Activated naive CD8-positive, alpha-beta T cell treated with anti-CD3 and anti-CD28 coated beads for 36 hours (primary cell): ENCODE measurements around the gene APBA2. TPM values are rescaled to one million over a fixed set of nuclear protein-coding genes. Genes with fewer than 3 reads are reported as not detected.
A peak's percentile ranks its signal among the peaks of the same experiment; 100 is the strongest.

Experiments used
- DNase-seq: peaks from one replicate; pipeline ENCODE4 v3.0.0; 2021
- H3K27ac Mint-ChIP-seq: one replicate; pipeline ENCODE4 v1.8.0; 2022; ENCODE audit warnings: mild to moderate bottlenecking, moderate library complexity, mixed read lengths
- H3K27me3 Mint-ChIP-seq: one replicate; pipeline ENCODE4 v1.8.0; 2022; ENCODE audit warnings: mild to moderate bottlenecking, mixed read lengths
- H3K36me3 Mint-ChIP-seq: one replicate; pipeline ENCODE4 v1.8.0; 2021; ENCODE audit warnings: mild to moderate bottlenecking, mixed read lengths
- H3K4me1 Mint-ChIP-seq: one replicate; pipeline ENCODE4 v1.8.0; 2021; ENCODE audit warnings: mixed read lengths
- H3K4me3 Mint-ChIP-seq: one replicate; pipeline ENCODE4 v1.8.0; 2022; ENCODE audit warnings: mild to moderate bottlenecking, moderate library complexity, mixed read lengths
- H3K9me3 Mint-ChIP-seq: one replicate; pipeline ENCODE4 v1.8.0; 2022; ENCODE audit warnings: mixed read lengths
- total RNA-seq, 2 experiments: library from RNA; stranded (reverse); gene quantifications; one replicate each; pipeline ENCODE4 v1.2.3, GENCODE V29; 2021

The APBA2 gene
- total RNA-seq, 2 experiments from 2014 or later: 29.2 to 34.1 TPM

DNA sequence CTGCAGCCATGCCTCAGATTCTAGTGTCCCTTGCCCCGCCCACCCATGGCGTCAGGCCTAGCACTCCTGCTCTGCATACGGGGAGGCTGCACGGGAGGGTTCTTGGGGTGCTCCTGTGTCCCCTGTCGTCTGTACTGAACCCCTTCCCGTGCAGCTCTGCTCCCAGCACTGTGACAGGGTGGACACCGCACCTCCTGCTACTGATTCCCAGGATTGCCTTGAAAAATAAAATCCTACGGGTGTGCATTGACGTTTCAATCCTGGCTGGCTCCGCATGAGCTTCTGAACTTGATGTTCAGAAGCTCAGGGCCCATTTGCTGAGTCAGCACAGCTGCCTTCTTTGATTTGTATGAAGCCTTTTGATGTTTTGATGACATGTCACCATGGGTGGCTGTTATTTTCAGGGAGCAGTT is 176.4 kb downstream of the APBA2 start:
- Mint-ChIP-seq H3K4me3 (no peak overlapping the region), H3K36me3 (peaks cover 18% of the 10 kb centered on the region), H3K4me1 (peaks cover 58% of the 10 kb centered on the region), H3K9me3 (peaks cover 2% of the 10 kb centered on the region), H3K27me3 (no peaks in the 10 kb centered on the region), H3K27ac (no peak overlapping the region)
- no peak for DNase-seq

- DNase-seq: no peak
- H3K4me1 Mint-ChIP-seq: peaks cover 54% of the 10 kb centered on the region
- peaks cover 2% of the 10 kb centered on the region for H3K9me3 Mint-ChIP-seq
- H3K27me3 Mint-ChIP-seq: no peaks in the 10 kb centered on the region
- H3K27ac Mint-ChIP-seq: no peak overlapping the region
- no peak overlapping the region for H3K4me3 Mint-ChIP-seq
- H3K36me3 Mint-ChIP-seq: peaks cover 19% of the 10 kb centered on the region
These were observed 176.9 kb downstream of the APBA2 start for GRCh38 chr15:29062626-29063025.

- H3K4me3 Mint-ChIP-seq: no peak overlapping the region
- H3K4me1 Mint-ChIP-seq: peaks cover 45% of the 10 kb centered on the region
- DNase-seq: no peak
- H3K27ac Mint-ChIP-seq: peak overlapping the region; percentile 17
- H3K9me3 Mint-ChIP-seq: no peaks in the 10 kb centered on the region
- peaks cover 13% of the 10 kb centered on the region for H3K36me3 Mint-ChIP-seq
- no peaks in the 10 kb centered on the region for H3K27me3 Mint-ChIP-seq
These were observed 177.9 kb downstream of the APBA2 start for GRCh38 chr15:29063646-29064045.

- peaks cover 39% of the 10 kb centered on the region for H3K4me1 Mint-ChIP-seq
These were observed 178.5 kb downstream of the APBA2 start for GRCh38 chr15:29064290-29064689.

GRCh38 chr15:29064731-29065130 is 179.0 kb downstream of the APBA2 start:
- H3K36me3 Mint-ChIP-seq: peaks cover 19% of the 10 kb centered on the region
- no peaks in the 10 kb centered on the region for H3K27me3 Mint-ChIP-seq
- no peak overlapping the region for H3K27ac Mint-ChIP-seq
- H3K4me1 Mint-ChIP-seq: peaks cover 39% of the 10 kb centered on the region
- no peak for DNase-seq
- no peaks in the 10 kb centered on the region for H3K9me3 Mint-ChIP-seq
- no peak overlapping the region for H3K4me3 Mint-ChIP-seq

More at GRCh38 chr15:29064290-29064689, 178.5 kb downstream of the APBA2 start:
- no peak for DNase-seq
- H3K27me3 Mint-ChIP-seq: no peaks in the 10 kb centered on the region
- no peak overlapping the region for H3K4me3 Mint-ChIP-seq
- peak overlapping the region; percentile 5 for H3K27ac Mint-ChIP-seq
- no peaks in the 10 kb centered on the region for H3K9me3 Mint-ChIP-seq
- H3K36me3 Mint-ChIP-seq: peaks cover 15% of the 10 kb centered on the region

DNA sequence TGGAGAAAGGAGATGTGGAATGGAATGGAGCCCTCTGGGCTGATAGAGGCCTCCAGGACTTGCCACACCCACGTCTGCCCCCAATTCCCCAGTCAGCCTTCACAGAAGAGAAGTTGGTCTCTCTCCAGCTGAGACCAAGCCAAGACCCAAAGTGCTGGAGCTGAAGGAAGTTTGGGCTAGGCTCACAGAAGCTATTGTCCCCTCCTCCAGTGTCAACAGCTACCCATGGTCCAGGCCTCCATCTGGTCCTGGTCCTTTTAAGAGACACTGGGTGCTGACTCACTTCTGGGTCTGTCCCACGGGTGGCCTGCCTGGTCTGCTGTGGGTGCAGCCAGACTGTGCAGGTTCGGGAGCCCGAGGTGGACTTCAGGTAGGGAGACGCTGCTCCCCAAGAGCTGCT is 179.8 kb downstream of the APBA2 start:
- peaks cover 37% of the 10 kb centered on the region for H3K4me1 Mint-ChIP-seq
- DNase-seq: no peak
- no peak overlapping the region for H3K27ac Mint-ChIP-seq
- no peak overlapping the region for H3K4me3 Mint-ChIP-seq
- H3K9me3 Mint-ChIP-seq: no peaks in the 10 kb centered on the region
- no peaks in the 10 kb centered on the region for H3K27me3 Mint-ChIP-seq
- H3K36me3 Mint-ChIP-seq: peaks cover 19% of the 10 kb centered on the region

DNA sequence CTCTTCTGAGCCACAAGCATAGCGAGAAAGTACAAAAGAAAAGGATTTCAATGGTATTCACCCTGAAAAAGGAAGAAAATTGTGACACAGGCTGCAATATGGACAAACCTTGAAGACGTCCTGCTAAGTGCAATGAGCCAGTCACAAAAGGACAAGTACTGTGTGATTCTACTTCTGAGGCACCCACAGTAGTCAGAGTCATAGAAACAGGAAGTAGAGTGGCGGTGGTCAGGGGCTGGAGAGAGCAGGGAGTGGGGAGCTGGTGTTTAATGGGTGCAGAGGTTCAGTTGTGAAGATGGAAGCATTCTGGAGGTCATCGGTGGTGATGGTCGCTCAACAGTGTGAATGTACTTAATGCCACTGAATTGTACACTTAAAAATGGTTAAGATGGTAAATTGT is 180.5 kb downstream of the APBA2 start:
- Mint-ChIP-seq H3K4me1 (peaks cover 41% of the 10 kb centered on the region), H3K27me3 (no peaks in the 10 kb centered on the region), H3K9me3 (no peaks in the 10 kb centered on the region), H3K27ac (no peak overlapping the region), H3K36me3 (peaks cover 19% of the 10 kb centered on the region), H3K4me3 (no peak overlapping the region)
- DNase-seq: no peak

DNA sequence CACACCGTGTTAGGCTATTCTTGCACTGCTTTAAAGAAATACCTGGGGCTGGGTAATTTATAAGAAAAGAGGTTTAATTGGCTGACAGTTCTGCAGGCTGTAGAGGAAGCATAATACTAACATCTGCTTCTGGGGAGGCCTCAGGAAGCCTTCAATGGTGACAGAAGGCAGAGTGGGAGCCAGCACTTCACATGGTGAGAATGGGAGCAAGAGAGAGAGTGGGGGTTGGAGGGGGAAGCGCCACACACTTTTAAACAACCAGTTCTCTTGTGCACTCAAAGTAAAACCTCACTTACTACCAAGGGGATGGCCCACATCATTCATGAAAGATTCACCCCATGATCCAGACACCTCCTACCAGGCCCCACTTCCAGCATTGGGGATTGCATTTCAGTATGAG is 181.1 kb downstream of the APBA2 start:
- H3K27me3 Mint-ChIP-seq: no peaks in the 10 kb centered on the region
- peaks cover 36% of the 10 kb centered on the region for H3K4me1 Mint-ChIP-seq
- H3K36me3 Mint-ChIP-seq: peaks cover 19% of the 10 kb centered on the region
- H3K9me3 Mint-ChIP-seq: no peaks in the 10 kb centered on the region
- no peak overlapping the region for H3K27ac Mint-ChIP-seq
- H3K4me3 Mint-ChIP-seq: no peak overlapping the region
- no peak for DNase-seq

GRCh38 chr15:29067949-29068348 is 182.2 kb downstream of the APBA2 start:
- Mint-ChIP-seq H3K4me1 (peaks cover 30% of the 10 kb centered on the region), H3K27me3 (no peaks in the 10 kb centered on the region)
- no peak for DNase-seq

GRCh38 chr15:29070471-29071231 is 184.9 kb downstream of the APBA2 start:
- no peak overlapping the region for H3K4me3 Mint-ChIP-seq
- no peaks in the 10 kb centered on the region for H3K27me3 Mint-ChIP-seq
- peaks cover 18% of the 10 kb centered on the region for H3K4me1 Mint-ChIP-seq
- no peak for DNase-seq
- H3K36me3 Mint-ChIP-seq: peaks cover 25% of the 10 kb centered on the region
- peak overlapping the region; percentile 49 for H3K27ac Mint-ChIP-seq
- no peaks in the 10 kb centered on the region for H3K9me3 Mint-ChIP-seq

More at GRCh38 chr15:29067949-29068348, 182.2 kb downstream of the APBA2 start:
- H3K27ac Mint-ChIP-seq: no peak overlapping the region
- peaks cover 19% of the 10 kb centered on the region for H3K36me3 Mint-ChIP-seq
- H3K9me3 Mint-ChIP-seq: no peaks in the 10 kb centered on the region
- no peak overlapping the region for H3K4me3 Mint-ChIP-seq

- Mint-ChIP-seq H3K4me1 (peaks cover 15% of the 10 kb centered on the region), H3K27ac (peak overlapping the region; percentile 30), H3K36me3 (peaks cover 25% of the 10 kb centered on the region)
These were observed 185.6 kb downstream of the APBA2 start for GRCh38 chr15:29071232-29071881.

DNA sequence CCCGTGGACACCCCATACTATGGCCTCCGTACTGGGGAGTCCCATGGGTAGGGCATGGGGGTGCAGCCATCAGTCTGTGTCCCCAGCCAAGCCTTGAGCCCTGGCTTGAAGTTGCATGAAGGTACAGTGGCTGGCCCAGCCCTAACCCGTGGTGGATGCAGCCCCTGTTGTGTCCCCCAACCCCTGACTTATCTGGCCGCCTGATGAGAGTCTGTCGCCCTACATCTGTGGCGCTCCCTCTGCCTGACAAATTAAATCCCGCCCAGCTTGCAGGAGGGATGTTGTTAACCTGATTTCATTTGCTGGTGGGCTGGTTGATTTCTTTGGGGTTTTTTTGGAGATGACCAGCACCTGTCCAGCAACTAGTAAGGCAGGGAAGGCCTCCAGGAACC is 186.1 kb downstream of the APBA2 start:
- no peaks in the 10 kb centered on the region for H3K27me3 Mint-ChIP-seq
- H3K27ac Mint-ChIP-seq: peak overlapping the region; percentile 30
- peaks cover 23% of the 10 kb centered on the region for H3K36me3 Mint-ChIP-seq
- no peak for DNase-seq
- peaks cover 13% of the 10 kb centered on the region for H3K4me1 Mint-ChIP-seq
- H3K9me3 Mint-ChIP-seq: no peaks in the 10 kb centered on the region
- H3K4me3 Mint-ChIP-seq: no peak overlapping the region

More at GRCh38 chr15:29071232-29071881, 185.6 kb downstream of the APBA2 start:
- Mint-ChIP-seq H3K27me3 (no peaks in the 10 kb centered on the region), H3K4me3 (no peak overlapping the region), H3K9me3 (no peaks in the 10 kb centered on the region)
- DNase-seq: no peak

GRCh38 chr15:29072444-29072843 is 186.7 kb downstream of the APBA2 start:
- no peak overlapping the region for H3K4me3 Mint-ChIP-seq
- H3K9me3 Mint-ChIP-seq: no peaks in the 10 kb centered on the region
- no peaks in the 10 kb centered on the region for H3K27me3 Mint-ChIP-seq
- no peak for DNase-seq
- H3K36me3 Mint-ChIP-seq: peaks cover 20% of the 10 kb centered on the region
- H3K4me1 Mint-ChIP-seq: peaks cover 13% of the 10 kb centered on the region
- peak overlapping the region; percentile 29 for H3K27ac Mint-ChIP-seq

DNA sequence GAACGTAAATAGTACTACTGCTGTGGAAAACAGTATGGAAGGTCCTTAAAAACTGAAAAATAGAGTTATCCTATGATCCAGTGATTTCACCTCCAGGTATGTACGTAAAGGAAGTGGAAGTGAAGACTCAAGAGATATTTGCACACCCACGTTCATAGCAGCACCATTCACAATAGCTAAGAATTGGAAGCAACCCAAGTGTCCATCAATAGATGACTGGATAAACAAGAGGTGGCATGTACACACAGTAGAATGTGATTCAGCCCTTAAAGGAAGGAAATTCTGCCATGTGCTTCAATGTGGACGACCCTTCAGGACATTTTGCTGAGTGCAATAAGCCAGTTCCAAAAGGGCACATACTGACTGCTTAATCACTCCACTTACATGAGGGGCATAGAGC is 188.3 kb downstream of the APBA2 start:
- Mint-ChIP-seq H3K27ac (no peak overlapping the region), H3K4me3 (no peak overlapping the region), H3K9me3 (no peaks in the 10 kb centered on the region), H3K27me3 (no peaks in the 10 kb centered on the region), H3K36me3 (peaks cover 14% of the 10 kb centered on the region), H3K4me1 (peaks cover 13% of the 10 kb centered on the region)
- DNase-seq: no peak

GRCh38 chr15:29078541-29078940 is 192.8 kb downstream of the APBA2 start:
- DNase-seq: no peak
- peaks cover 5% of the 10 kb centered on the region for H3K36me3 Mint-ChIP-seq
- H3K27me3 Mint-ChIP-seq: no peaks in the 10 kb centered on the region
- peaks cover 2% of the 10 kb centered on the region for H3K4me1 Mint-ChIP-seq
- H3K9me3 Mint-ChIP-seq: no peaks in the 10 kb centered on the region
- no peak overlapping the region for H3K27ac Mint-ChIP-seq
- no peak overlapping the region for H3K4me3 Mint-ChIP-seq

DNA sequence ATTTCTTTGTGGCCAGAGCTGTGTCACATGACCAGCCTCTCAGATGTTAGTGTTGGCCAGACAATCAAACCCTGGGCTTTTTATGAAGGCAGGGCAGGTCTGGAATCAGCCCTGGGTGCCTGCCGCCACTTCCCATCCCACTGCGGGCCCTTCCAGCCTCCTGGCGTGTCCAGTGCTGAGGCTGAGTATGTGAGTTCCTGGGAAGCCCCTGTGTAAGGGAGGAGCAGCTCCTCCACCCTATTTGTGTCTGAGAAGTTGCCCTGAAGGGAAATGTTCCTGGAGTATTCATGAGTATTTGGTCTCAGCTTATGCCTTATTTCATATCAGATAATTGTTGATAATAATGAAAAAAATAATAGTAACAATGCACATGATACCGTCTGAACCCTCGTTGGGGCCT is 193.7 kb downstream of the APBA2 start:
- DNase-seq: no peak
- no peaks in the 10 kb centered on the region for H3K27me3 Mint-ChIP-seq
- peaks cover 2% of the 10 kb centered on the region for H3K36me3 Mint-ChIP-seq
- no peak overlapping the region for H3K4me3 Mint-ChIP-seq
- H3K9me3 Mint-ChIP-seq: no peaks in the 10 kb centered on the region
- H3K27ac Mint-ChIP-seq: no peak overlapping the region
- no peaks in the 10 kb centered on the region for H3K4me1 Mint-ChIP-seq
